Activated T-cell treated with anti-CD3 and anti-CD28 coated beads, Interleukin-2, amount 50 U/mL, for 72 hours (primary cell): ENCODE data around the gene DPP7. TPM values are rescaled to one million over a fixed set of nuclear protein-coding genes. Genes with fewer than 3 reads are reported as not detected.

ENCODE experiments used
- ATAC-seq, 2 donors: fragments of 150-1000 bp; cut with Tn5 transposase; replicated peaks in 1 of 2; 2 replicates each; pipeline ENCODE4 v1.10.0; 2021; ENCODE audit warnings: moderate library complexity in 2 of 2, mild to moderate bottlenecking in 1 of 2
- DNase-seq, 2 donors: peaks; one replicate each; pipeline ENCODE4 v3.0.0; 2021 to 2022; ENCODE audit warnings: mixed read lengths in 1 of 2
- H3K27ac Mint-ChIP-seq: one replicate; pipeline ENCODE4 v1.8.0; 2022; ENCODE audit warnings: mild to moderate bottlenecking, moderate library complexity, mixed read lengths
- H3K27me3 Mint-ChIP-seq: one replicate; pipeline ENCODE4 v1.8.0; 2022; ENCODE audit warnings: low read depth, mixed read lengths
- H3K36me3 Mint-ChIP-seq, 2 donors: one replicate each; pipeline ENCODE4 v1.8.0; 2022; ENCODE audit warnings: mixed read lengths in 2 of 2, mild to moderate bottlenecking in 1 of 2; ENCODE audit not compliant: insufficient read depth in 2 of 2
- H3K4me1 Mint-ChIP-seq: one replicate; pipeline ENCODE4 v1.8.0; 2022; ENCODE audit warnings: low read depth, mixed read lengths
- H3K4me3 Mint-ChIP-seq, 2 donors: one replicate each; pipeline ENCODE4 v1.8.0; 2022; ENCODE audit warnings: mild to moderate bottlenecking in 2 of 2, mixed read lengths in 2 of 2, moderate library complexity in 2 of 2
- H3K9me3 Mint-ChIP-seq, 2 donors: one replicate each; pipeline ENCODE4 v1.8.0; 2022; ENCODE audit warnings: mixed read lengths in 2 of 2
- total RNA-seq, 2 donors: library from RNA; stranded (reverse); gene quantifications; one replicate each; pipeline ENCODE4 v1.2.3, GENCODE V29; 2022

The DPP7 gene
- total RNA-seq, 2 donors from 2014 or later, result 155 to 158 TPM

GRCh38 chr9:137079401-137079787 is 35.1 kb downstream of the DPP7 start:
- no peaks in the 10 kb centered on the region for H3K36me3 Mint-ChIP-seq
- H3K9me3 Mint-ChIP-seq, result no peaks in the 10 kb centered on the region
- H3K27ac Mint-ChIP-seq, result no peak overlapping the region
- no peaks in the 10 kb centered on the region for H3K27me3 Mint-ChIP-seq
- DNase-seq (no peak), ATAC-seq (no peak)
- peak overlapping the region in 1 of 2 donors; percentile 31 for H3K4me3 Mint-ChIP-seq
- peaks cover 10% of the 10 kb centered on the region for H3K4me1 Mint-ChIP-seq

DNA sequence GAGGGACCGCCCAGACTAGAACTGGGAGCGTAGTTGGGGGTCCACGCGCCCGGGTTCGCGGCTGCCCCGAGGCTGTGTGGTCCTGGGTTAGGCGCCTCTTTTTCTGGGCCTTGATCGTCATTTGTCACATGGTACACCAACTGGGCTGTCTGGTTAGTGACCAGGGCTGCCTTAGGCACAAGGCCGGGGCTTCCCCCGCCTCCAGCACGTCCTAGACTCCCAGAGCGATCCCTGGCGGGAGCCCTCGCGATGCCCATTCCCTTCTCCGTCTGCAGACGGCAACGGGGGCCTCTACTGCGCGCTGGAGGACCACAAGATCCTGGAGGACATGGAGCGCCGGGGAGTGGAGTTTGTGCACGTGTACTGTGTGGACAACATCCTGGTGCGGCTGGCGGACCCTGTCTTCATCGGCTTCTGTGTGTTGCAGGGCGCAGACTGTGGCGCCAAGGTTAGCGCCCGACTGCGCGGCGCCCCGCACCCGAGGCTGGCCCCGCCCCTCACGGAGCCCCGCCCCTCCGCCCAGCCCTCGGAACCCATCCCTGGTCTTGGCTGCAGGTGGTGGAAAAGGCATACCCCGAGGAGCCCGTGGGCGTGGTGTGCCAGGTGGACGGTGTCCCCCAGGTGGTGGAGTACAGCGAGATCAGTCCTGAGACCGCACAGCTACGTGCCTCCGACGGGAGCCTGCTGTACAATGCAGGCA is 35.7 kb downstream of the DPP7 start:
- Mint-ChIP-seq H3K4me1 (peaks cover 8% of the 10 kb centered on the region), H3K27ac (no peak overlapping the region), H3K36me3 (no peaks in the 10 kb centered on the region), H3K27me3 (no peaks in the 10 kb centered on the region), H3K4me3 (peak overlapping the region; percentile 79 to 83), H3K9me3 (no peaks in the 10 kb centered on the region)
- DNase-seq, result no peak
- ATAC-seq, result no peak

DNA sequence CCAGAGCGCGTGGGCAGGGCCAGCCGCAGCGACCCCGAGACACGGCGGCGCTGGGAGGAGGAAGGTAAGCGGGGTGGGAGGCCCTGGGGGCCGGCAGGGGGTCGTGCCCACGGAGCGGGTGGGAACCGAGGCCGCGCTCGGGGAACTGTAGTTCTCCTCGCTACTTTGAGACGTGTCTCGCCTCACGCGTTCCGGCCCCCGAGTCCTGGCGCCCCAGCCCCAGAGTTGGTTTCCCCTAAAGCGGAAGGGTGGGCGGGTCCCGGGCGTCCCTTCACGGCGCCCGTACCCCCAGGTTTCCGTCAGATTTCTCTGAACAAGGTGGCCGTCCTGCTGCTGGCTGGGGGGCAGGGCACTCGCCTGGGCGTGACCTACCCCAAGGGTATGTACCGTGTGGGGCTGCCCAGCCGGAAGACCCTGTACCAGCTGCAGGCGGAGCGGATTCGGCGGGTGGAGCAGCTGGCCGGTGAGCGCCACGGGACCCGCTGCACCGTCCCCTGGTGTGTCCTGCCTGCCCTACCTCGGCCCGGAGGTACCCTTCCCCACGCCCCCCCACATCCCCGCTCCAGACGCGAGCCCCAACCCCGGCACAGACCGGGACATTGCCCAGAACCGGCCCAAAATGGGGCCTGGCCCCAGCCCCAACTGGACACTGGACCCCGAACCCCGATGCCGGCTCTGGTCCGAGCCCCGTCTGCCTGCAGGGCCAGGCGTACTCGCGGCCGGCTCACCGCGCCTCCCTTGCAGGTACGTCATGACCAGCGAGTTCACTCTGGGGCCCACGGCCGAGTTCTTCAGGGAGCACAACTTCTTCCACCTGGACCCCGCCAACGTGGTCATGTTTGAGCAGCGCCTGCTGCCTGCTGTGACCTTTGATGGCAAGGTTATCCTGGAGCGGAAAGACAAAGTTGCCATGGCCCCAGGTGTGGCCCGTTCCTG is 36.5 kb downstream of the DPP7 start:
- Mint-ChIP-seq H3K27ac (no peak overlapping the region), H3K9me3 (no peaks in the 10 kb centered on the region), H3K36me3 (no peaks in the 10 kb centered on the region), H3K4me3 (peak overlapping the region; percentile 79 to 83), H3K4me1 (peaks cover under 1% of the 10 kb centered on the region), H3K27me3 (no peaks in the 10 kb centered on the region)
- peak; percentile 54 to 61 for ATAC-seq
- DNase-seq, result peak; percentile 58 to 66

GRCh38 chr9:137077010-137077747 is 37.4 kb downstream of the DPP7 start, which contains the start of gene UAP1L1:
Gene UAP1L1, plus strand, starts transcription at chr9:137077517. Its CDS starts 16 bp downstream, at chr9:137077533.
- no peak within 1 kb of the TSS for H3K27ac Mint-ChIP-seq
- no peaks in the 10 kb centered on the region for H3K9me3 Mint-ChIP-seq
- DNase-seq (peak; percentile 70 to 71), ATAC-seq (peak; percentile 82 to 84)
- peak within 1 kb of the TSS; percentile 79 to 83 for H3K4me3 Mint-ChIP-seq
- H3K4me1 Mint-ChIP-seq, result no peaks in the 10 kb centered on the region
- H3K27me3 Mint-ChIP-seq, result no peaks in the 10 kb centered on the region
- H3K36me3 Mint-ChIP-seq, result no peaks in the 10 kb centered on the region

DNA sequence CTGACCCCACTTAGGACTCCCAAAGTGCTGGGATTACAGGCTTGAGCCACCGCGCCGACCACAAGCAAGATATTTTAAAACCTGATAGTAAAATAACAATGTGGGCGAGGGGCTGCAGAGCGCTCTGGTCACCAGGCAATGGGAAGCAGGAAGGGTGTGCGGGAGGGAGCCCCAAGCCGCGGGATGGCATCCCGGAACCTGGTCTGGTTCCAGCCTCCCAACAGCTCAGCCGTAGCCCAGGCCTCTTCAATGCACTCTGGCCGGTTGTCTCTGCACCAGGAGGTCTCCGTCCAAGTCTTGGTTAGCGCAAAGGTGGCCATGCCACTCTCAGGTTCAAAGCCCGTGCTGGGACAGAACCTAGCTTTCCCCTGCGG is 37.9 kb downstream of the DPP7 start:
- Mint-ChIP-seq H3K27me3 (no peaks in the 10 kb centered on the region), H3K4me1 (peaks cover under 1% of the 10 kb centered on the region), H3K36me3 (no peaks in the 10 kb centered on the region), H3K9me3 (no peaks in the 10 kb centered on the region), H3K27ac (no peak overlapping the region), H3K4me3 (peak overlapping the region; percentile 61 to 73)
- no peak for DNase-seq
- no peak for ATAC-seq

GRCh38 chr9:137075275-137075775 is 39.2 kb downstream of the DPP7 start:
- Mint-ChIP-seq H3K4me3 (no peak overlapping the region), H3K9me3 (no peaks in the 10 kb centered on the region), H3K27me3 (no peaks in the 10 kb centered on the region), H3K27ac (no peak overlapping the region), H3K36me3 (no peaks in the 10 kb centered on the region), H3K4me1 (peaks cover 10% of the 10 kb centered on the region)
- no peak for ATAC-seq
- DNase-seq, result no peak

- H3K9me3 Mint-ChIP-seq, result no peaks in the 10 kb centered on the region
- H3K4me1 Mint-ChIP-seq, result peaks cover 10% of the 10 kb centered on the region
- no peaks in the 10 kb centered on the region for H3K27me3 Mint-ChIP-seq
- H3K36me3 Mint-ChIP-seq, result no peaks in the 10 kb centered on the region
- DNase-seq, result no peak
- H3K27ac Mint-ChIP-seq, result no peak overlapping the region
- no peak for ATAC-seq
- no peak overlapping the region for H3K4me3 Mint-ChIP-seq
These were observed 39.8 kb downstream of the DPP7 start for GRCh38 chr9:137074657-137075274.

DNA sequence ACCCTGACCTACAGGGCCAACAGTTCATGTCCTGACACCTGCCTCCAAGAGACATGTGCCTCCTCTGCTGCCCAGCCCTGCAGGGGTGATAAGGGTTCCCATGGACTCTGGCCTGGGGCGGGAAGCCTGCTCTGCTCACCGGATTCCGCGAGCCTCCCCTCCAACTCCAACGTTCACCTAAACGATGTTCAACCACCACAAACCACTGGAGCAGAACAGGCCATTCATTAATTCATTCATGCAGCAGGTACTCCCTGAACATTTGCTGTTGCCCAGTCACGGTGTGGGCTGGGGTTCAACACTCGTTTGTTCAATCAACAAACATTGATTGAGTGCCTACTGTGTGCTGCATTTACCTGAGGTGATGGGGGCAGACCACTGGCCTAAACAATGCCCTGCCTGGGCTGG is 40.5 kb downstream of the DPP7 start:
- Mint-ChIP-seq H3K4me1 (peaks cover 10% of the 10 kb centered on the region), H3K27me3 (no peaks in the 10 kb centered on the region), H3K27ac (no peak overlapping the region), H3K36me3 (no peaks in the 10 kb centered on the region), H3K9me3 (no peaks in the 10 kb centered on the region), H3K4me3 (no peak overlapping the region)
- DNase-seq, result no peak
- ATAC-seq, result no peak

GRCh38 chr9:137071282-137071681 is 43.3 kb downstream of the DPP7 start:
- peak overlapping the region; percentile 59 for H3K27ac Mint-ChIP-seq
- H3K4me3 Mint-ChIP-seq, result peak overlapping the region; percentile 85 to 96
- ATAC-seq, result no peak

DNA sequence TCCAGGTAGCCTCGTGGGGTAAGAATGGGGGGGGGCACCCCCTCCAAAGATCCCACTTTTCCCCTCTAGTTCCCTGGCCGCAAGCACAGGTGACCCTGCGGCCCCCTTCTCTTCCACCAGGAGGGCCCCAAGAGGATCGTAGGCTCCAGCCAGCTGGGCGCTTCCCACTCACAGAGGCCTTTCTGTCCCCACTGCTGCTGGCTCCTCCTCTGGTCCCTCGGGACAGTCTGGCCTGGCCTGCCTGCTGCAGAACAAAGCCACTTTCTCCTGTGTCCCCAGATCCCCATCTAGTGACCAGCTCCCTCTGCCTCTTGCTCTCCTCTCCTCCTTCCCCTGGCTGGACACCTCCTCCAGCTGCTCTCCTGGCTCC is 43.6 kb downstream of the DPP7 start:
- no peaks in the 10 kb centered on the region for H3K27me3 Mint-ChIP-seq
- DNase-seq (no peak), ATAC-seq (no peak)
- peaks cover 23% of the 10 kb centered on the region for H3K4me1 Mint-ChIP-seq
- H3K36me3 Mint-ChIP-seq, result no peaks in the 10 kb centered on the region
- peak overlapping the region; percentile 85 to 96 for H3K4me3 Mint-ChIP-seq
- no peaks in the 10 kb centered on the region for H3K9me3 Mint-ChIP-seq
- H3K27ac Mint-ChIP-seq, result peak overlapping the region; percentile 59

More at GRCh38 chr9:137071282-137071681, 43.3 kb downstream of the DPP7 start:
- Mint-ChIP-seq H3K4me1 (peaks cover 23% of the 10 kb centered on the region), H3K27me3 (no peaks in the 10 kb centered on the region), H3K9me3 (no peaks in the 10 kb centered on the region), H3K36me3 (no peaks in the 10 kb centered on the region)
- DNase-seq, result no peak

GRCh38 chr9:137070201-137070905 is 44.2 kb downstream of the DPP7 start, which contains the start of gene SAPCD2:
Gene SAPCD2, minus strand, starts transcription at chr9:137070557. Its CDS starts 97 bp downstream, at chr9:137070460.
- Mint-ChIP-seq H3K4me1 (peaks cover 23% of the 10 kb centered on the region), H3K27me3 (no peaks in the 10 kb centered on the region), H3K9me3 (no peaks in the 10 kb centered on the region), H3K27ac (peak within 1 kb of the TSS; percentile 75), H3K36me3 (no peaks in the 10 kb centered on the region), H3K4me3 (peak within 1 kb of the TSS; percentile 85 to 96)
- ATAC-seq (peak; percentile 92), DNase-seq (peak; percentile 89 to 91)
